Uterus (tissue), 2 donors: ENCODE results near the gene BDKRB1.

Experiments used
- POLR2A ChIP-seq, 2 donors: fragments of 450-650 bp; IDR thresholded peaks; one replicate each; pipeline ENCODE4 v1.6.1; 2016; ENCODE audit warnings: antibody characterized with exemption in 2 of 2, mild to moderate bottlenecking in 1 of 2, moderate library complexity in 1 of 2
- TF ChIP-seq, protein P1 (sequence below), 4 experiments: fragments of 200-600 bp in 2 of 4; fragments of 450-650 bp in 2 of 4; sonication (generic) in 2 of 4; IDR thresholded peaks; one replicate each; pipeline ENCODE4 v1.5.1; 2016 to 2019; ENCODE audit warnings: antibody characterized with exemption in 4 of 4, mild to moderate bottlenecking in 2 of 4, moderate library complexity in 1 of 4

DNA sequence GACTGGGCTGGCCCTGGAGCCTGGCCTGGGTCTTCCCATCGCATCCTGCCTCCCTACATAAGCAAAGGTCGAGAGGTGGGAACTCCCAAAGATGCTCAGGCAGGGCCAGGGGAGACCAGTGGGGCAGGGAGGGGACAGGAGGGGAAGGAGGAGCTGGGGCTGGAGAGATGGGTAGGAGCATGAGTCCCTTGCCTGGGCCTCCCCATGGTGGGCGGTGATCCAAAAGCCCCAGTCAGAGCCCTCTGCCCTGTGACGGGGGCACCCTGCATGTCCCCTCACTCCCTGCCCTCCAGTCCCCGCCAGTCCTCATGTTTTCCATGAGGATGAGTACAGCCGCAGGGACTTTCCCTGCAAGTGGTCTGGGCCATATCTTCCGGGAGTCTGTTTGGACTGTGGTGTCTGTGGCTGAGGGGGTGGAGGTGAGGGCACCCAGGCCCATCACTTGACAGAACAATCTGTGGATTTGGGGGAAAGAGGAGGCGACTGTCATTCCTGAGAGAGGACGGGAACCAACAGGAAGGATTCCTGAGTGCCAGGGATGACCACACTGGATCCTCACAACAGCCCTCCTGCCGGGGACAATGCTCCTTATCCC lies 42.0 kb upstream of the BDKRB1 start:
- TF ChIP-seq, protein P1, sequence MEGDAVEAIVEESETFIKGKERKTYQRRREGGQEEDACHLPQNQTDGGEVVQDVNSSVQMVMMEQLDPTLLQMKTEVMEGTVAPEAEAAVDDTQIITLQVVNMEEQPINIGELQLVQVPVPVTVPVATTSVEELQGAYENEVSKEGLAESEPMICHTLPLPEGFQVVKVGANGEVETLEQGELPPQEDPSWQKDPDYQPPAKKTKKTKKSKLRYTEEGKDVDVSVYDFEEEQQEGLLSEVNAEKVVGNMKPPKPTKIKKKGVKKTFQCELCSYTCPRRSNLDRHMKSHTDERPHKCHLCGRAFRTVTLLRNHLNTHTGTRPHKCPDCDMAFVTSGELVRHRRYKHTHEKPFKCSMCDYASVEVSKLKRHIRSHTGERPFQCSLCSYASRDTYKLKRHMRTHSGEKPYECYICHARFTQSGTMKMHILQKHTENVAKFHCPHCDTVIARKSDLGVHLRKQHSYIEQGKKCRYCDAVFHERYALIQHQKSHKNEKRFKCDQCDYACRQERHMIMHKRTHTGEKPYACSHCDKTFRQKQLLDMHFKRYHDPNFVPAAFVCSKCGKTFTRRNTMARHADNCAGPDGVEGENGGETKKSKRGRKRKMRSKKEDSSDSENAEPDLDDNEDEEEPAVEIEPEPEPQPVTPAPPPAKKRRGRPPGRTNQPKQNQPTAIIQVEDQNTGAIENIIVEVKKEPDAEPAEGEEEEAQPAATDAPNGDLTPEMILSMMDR (IDR thresholded peaks at IDR 0.05), result no peak
- TF ChIP-seq POLR2A (IDR thresholded peaks at IDR 0.05), result no peak
